HepG2 (cell line): ENCODE data around the gene SMARCC1. TPM values are rescaled to one million over a fixed set of nuclear protein-coding genes. Genes with fewer than 3 reads are reported as not detected.

Experiments
- ARID2 ChIP-seq: sonication (generic); formaldehyde crosslinking; IDR thresholded peaks from 2 replicates; pipeline ENCODE4 v1.8.1; 2022; ENCODE audit warnings: mild to moderate bottlenecking, missing genetic modification reagents, borderline replicate concordance
- FOXM1 ChIP-seq: sonication (generic); formaldehyde crosslinking; IDR thresholded peaks from 2 replicates; pipeline ENCODE4 v1.5.0; 2020; ENCODE audit warnings: missing genetic modification reagents
- KLF16 ChIP-seq, 2 experiments: sonication (generic) in 1 of 2; formaldehyde crosslinking in 1 of 2; IDR thresholded peaks; 2 replicates each; pipeline versions ENCODE4 v1.6.1 to v1.8.0; 2016 to 2023; ENCODE audit warnings: missing genetic modification reagents in 2 of 2, missing compliant biosample characterization in 1 of 2
- MED1 ChIP-seq: sonication (generic); formaldehyde crosslinking; IDR thresholded peaks from 2 replicates; pipeline ENCODE4 v1.4.0; 2020; ENCODE audit warnings: missing genetic modification reagents
- MED8 ChIP-seq: sonication (generic); formaldehyde crosslinking; IDR thresholded peaks from 2 replicates; pipeline ENCODE4 v1.8.1; 2023; ENCODE audit warnings: mild to moderate bottlenecking, missing genetic modification reagents; ENCODE audit not compliant: insufficient replicate concordance
- MTF1 ChIP-seq: sonication (generic); formaldehyde crosslinking; IDR thresholded peaks from 2 replicates; pipeline ENCODE4 v1.5.0; 2020; ENCODE audit warnings: missing genetic modification reagents
- NR2F1 ChIP-seq, 2 experiments: fragments of 450-650 bp in 1 of 2; formaldehyde crosslinking in 1 of 2; IDR thresholded peaks; 2 replicates each; pipeline versions ENCODE4 v1.5.0 to v1.6.1; 2016 to 2020; ENCODE audit warnings: mild to moderate bottlenecking in 1 of 2, missing compliant biosample characterization in 1 of 2, missing genetic modification reagents in 1 of 2, moderate library complexity in 1 of 2
- PHB2 ChIP-seq: fragments of 450-650 bp; IDR thresholded peaks from 2 replicates; pipeline ENCODE4 v1.6.1; 2018; ENCODE audit not compliant: partially characterized antibody
- PHF21A ChIP-seq: sonication (generic); formaldehyde crosslinking; IDR thresholded peaks from 2 replicates; pipeline ENCODE4 v1.5.0; 2020; ENCODE audit warnings: mild to moderate bottlenecking, missing genetic modification reagents
- POGZ ChIP-seq: sonication (generic); formaldehyde crosslinking; IDR thresholded peaks from 2 replicates; pipeline ENCODE4 v1.4.0; 2020; ENCODE audit warnings: mild to moderate bottlenecking, missing genetic modification reagents
- PRDM4 ChIP-seq: sonication (generic); formaldehyde crosslinking; IDR thresholded peaks from 2 replicates; pipeline ENCODE4 v1.9.0; 2021; ENCODE audit warnings: missing genetic modification reagents, borderline replicate concordance
- RCOR2 ChIP-seq: IDR thresholded peaks from 2 replicates; pipeline ENCODE4 v1.6.1; 2016; ENCODE audit warnings: missing biosample characterization, missing genetic modification reagents
- TEF ChIP-seq: sonication (generic); formaldehyde crosslinking; IDR thresholded peaks from 2 replicates; pipeline ENCODE4 v1.5.0; 2020; ENCODE audit warnings: missing genetic modification reagents
- THRA ChIP-seq: sonication (generic); formaldehyde crosslinking; IDR thresholded peaks from 2 replicates; pipeline ENCODE4 v1.4.0; 2020; ENCODE audit warnings: missing genetic modification reagents, borderline replicate concordance
- ZBTB26 ChIP-seq: IDR thresholded peaks from 2 replicates; pipeline ENCODE4 v1.6.1; 2016; ENCODE audit warnings: missing compliant biosample characterization, missing genetic modification reagents, borderline replicate concordance
- ZNF503 ChIP-seq: sonication (generic); formaldehyde crosslinking; IDR thresholded peaks from 2 replicates; pipeline ENCODE4 v1.4.0; 2020; ENCODE audit warnings: missing genetic modification reagents
- ZNF597 ChIP-seq: sonication (generic); formaldehyde crosslinking; IDR thresholded peaks from 2 replicates; pipeline ENCODE4 v1.5.0; 2020; ENCODE audit warnings: missing genetic modification reagents
- ZNF839 ChIP-seq: sonication (generic); formaldehyde crosslinking; IDR thresholded peaks from 2 replicates; pipeline ENCODE4 v1.4.0; 2020; ENCODE audit warnings: missing genetic modification reagents, mild to moderate bottlenecking, borderline replicate concordance
- polyA plus RNA-seq, 8 experiments: library from polyadenylated mRNA; depleted of rRNA in 3 of 8; stranded (reverse) in 7 of 8; unstranded in 1 of 8; fragments of >200 nt; fragmentation: Illumina TruSeq in 4 of 8; extraction: Trizol in 4 of 8; gene quantifications; 2 replicates each; pipeline versions ENCODE4 v1.2.1 to v1.2.3, GENCODE V29; 2011 to 2016; ENCODE audit warnings: low read depth in 4 of 8, missing spikeins in 1 of 8, mixed read lengths in 1 of 8; ENCODE audit not compliant: insufficient read depth in 1 of 8
- total RNA-seq, 5 experiments: library from RNA; depleted of rRNA; stranded (reverse); fragments of >200 nt; fragmentation: Illumina TruSeq; extraction: Trizol; gene quantifications; 2 replicates each; pipeline ENCODE4 v1.2.3, GENCODE V29; 2016; ENCODE audit warnings: low read depth in 1 of 5

SMARCC1 gene
- total and polyA plus RNA-seq, 2 of the 13 experiments (the other 11 are each of a cell fraction or from before 2014, with no cell fraction given), result 47.9 to 58.4 TPM

DNA sequence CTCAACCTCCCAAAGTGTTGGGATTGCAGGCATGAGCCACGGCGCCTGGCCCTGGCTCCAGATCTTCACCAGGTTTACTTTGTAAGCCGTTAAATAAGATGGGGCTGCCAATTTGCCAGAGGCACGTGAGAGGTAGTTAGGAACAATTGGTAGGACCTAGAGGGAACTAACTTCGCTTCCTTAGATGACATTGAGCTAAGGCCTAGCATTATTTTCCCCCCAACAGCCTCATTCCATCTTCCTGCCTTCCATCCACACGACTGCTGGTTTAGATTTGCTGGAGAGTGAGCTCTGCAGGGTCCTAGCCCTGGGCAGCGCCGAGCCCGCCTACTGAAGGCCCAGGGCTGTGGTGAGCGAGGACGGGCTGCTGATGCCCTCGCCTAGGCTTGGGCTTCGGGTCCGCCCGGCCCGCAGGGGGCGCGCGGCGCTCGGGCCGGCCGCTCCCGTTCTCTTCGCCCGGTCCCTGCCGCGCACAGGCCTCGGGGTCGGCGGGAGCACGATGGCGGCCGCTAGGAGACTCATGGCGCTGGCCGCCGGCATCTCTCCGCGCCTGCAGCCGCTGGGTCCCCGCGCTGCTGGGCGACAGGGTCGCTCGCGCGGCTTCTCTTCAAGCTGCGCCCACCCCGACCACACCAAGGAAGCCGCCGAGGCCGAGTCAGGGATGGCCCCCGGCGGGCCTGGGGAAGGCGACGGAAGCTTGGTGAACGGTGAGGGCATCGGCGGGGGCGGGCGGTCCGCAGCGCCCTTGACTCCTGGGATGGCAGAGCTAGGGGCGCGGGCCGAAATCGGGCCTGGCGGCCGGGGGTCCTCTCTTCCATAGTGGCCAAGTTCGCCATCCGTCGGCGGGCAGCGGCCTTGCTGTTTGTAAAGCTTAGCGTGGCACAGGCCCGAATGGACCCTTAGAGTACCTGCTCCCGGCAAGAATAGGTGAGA, 43.1 kb upstream of the SMARCC1 start (continued):
- TF ChIP-seq ARID2 (CRISPR knock-in tag) (peak; percentile 55; the same call in 1 of the 2 replicates), MTF1 (CRISPR knock-in tag) (0 out of 2 replicates have a peak, but pooled peaks have one; percentile 63), ZNF503 (peak; percentile 60; the same call in 1 of the 2 replicates), ZBTB26 (CRISPR knock-in tag) (0 out of 2 replicates have a peak, but pooled peaks have one; percentile 13), RCOR2 (CRISPR knock-in tag) (no peak), TEF (CRISPR knock-in tag) (no peak), FOXM1 (CRISPR knock-in tag) (no peak), KLF16 (CRISPR knock-in tag; IDR thresholded peaks at IDR 0.05) (peak in 1 of 2 experiments; percentile 46; a peak in 1 of 4 replicates), THRA (CRISPR knock-in tag) (peak; percentile 45; the same call in 1 of the 2 replicates), POGZ (peak; percentile 78), PHF21A (CRISPR knock-in tag) (peak; percentile 47; the same call in 1 of the 2 replicates), ZNF597 (no peak), MED1 (CRISPR knock-in tag) (peak; percentile 62), PRDM4 (CRISPR knock-in tag) (peak; percentile 59; the same call in 1 of the 2 replicates), PHB2 (no peak), MED8 (CRISPR knock-in tag) (peak; percentile 54), ZNF839 (CRISPR knock-in tag) (peak; percentile 81; the same call in 1 of the 2 replicates), NR2F1 (CRISPR knock-in tag; IDR thresholded peaks at IDR 0.05) (peak; percentile 8 to 51; a peak in 1 of 4 replicates)
